GM18505 (cell line): Measurements from ENCODE around the gene INTS2.
"Not testable (repeated sequence)": the region's sequence is repeated elsewhere in the genome, so short reads cannot be mapped to it uniquely, and the experiment has no call there.

Experiments used
- ATAC-seq: cut with Tn5 transposase; IDR thresholded peaks from one replicate; pipeline ENCODE4 v1.9.1; 2021; ENCODE audit not compliant: unreplicated experiment
- POLR2A ChIP-seq: IDR thresholded peaks from 4 replicates; pipeline ENCODE4 v1.6.1; 2011; ENCODE audit warnings: borderline replicate concordance; ENCODE audit not compliant: insufficient read depth, insufficient read length; ENCODE audit errors: extremely low read depth

Gene INTS2

GRCh38 chr17:61827649-61828395 is 100.0 kb downstream of the INTS2 start:
- ATAC-seq = no peak
- no peak for TF ChIP-seq POLR2A

DNA sequence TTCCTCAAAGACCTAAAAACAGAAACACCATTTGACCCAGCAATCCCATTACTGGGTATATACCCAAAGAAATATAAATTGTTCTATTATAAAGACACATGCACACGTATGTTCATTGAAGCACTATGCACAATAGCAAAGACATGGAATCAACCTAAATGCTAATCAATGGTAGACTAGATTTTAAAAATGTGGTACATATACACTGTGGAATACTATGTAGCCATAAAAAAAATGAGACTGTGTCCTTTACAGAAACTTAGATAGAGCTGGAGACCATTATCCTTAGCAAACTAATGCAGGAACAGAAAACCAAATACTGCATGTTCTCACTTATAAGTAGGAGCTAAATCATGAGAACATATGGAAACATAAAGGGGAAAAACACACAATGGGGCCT is 100.9 kb downstream of the INTS2 start:
- not testable (repeated sequence) for ATAC-seq

DNA sequence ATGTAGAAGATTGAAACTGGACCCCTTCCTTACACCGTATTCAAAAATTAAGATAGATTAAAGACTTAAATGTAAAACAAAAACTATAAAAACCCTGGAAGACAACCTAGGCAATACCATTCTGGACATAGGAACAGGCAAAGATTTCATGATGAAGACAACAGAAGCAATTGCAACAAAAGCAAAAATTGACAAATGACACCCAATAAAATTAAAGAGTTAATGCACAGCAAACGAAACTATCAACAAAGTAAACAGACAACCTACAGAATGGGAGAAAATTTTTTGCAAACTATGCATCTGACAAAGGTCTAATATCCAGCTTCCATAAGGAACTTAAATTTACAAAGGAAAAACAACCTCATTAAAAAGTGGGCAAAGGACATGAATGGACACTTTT is 101.6 kb downstream of the INTS2 start:
- not testable (repeated sequence) for ATAC-seq

DNA sequence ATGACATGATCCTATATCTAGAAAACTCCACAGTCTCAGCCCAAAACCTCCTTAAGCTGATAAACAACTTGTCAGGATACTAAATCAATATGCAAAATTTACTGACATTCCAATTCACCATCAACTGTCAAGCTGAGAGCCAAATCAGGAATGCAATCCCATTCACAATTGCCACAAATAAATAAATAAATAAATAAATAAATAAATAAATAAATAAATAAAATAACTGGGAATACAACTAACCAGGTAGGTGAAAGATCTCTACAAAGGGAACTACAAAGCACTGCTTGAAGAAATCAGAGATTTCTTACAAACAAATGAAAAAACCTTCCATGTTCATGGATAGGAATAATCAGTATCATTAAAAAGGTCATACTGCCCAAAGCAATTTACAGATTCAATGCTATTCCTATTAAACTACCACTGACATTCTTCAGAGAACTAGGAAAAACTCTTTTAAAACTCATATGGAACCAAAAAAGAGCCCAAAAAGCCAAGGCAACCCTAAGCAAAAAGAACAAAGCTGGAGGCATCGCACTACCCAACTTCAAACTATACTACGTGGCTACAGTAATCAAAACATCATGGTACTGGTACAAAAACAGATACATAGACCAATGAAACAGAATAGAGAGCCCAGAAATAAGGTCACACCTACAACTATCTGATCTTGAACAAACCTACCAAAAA is 102.2 kb downstream of the INTS2 start:
- ATAC-seq = no peak
- TF ChIP-seq POLR2A = no peak

GRCh38 chr17:61822326-61823285 is 105.2 kb downstream of the INTS2 start:
- ATAC-seq = no peak
- TF ChIP-seq POLR2A = no peak

DNA sequence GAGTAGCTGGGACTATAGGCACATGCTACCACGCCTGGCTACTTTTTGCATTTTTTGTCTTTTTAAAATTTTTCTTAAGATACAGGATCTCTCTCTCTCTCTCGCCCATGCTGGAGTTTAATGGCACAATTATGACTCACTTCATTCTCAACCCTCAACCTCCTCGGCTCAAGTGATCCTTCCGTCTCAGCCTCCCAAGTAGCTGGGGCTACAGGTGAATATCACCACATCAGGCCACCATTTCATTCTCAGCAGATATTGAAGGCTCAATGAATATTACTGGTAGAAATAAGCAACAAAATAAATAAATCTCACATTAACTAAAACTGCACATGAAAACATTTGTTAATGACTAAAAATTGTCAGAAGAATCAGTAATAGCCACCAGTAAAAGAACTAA is 106.1 kb downstream of the INTS2 start:
- no peak for TF ChIP-seq POLR2A
- ATAC-seq = no peak

GRCh38 chr17:61819265-61819664 is 108.5 kb downstream of the INTS2 start:
- ATAC-seq = not testable (repeated sequence)

GRCh38 chr17:61818225-61818624 is 109.6 kb downstream of the INTS2 start:
- ATAC-seq = no peak
- no peak for TF ChIP-seq POLR2A

DNA sequence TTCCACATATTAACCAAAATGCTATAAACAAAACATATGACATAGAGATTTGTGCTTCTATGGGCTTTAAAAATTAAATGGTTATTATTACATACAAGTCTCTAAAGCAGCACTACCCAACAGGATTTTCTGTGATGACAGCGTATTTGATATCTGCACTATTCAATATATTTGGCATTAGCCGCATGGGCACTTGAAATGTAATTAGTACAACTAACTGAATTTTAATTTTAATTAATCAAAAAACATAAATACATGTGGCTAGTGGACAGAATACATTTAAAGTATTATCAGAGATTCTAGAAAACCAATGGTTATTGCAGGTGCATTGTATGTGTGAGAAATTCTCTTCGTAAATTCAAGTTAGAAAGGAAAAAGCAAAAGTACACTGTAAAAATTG is 110.3 kb downstream of the INTS2 start:
- no peak for ATAC-seq
- no peak for TF ChIP-seq POLR2A

DNA sequence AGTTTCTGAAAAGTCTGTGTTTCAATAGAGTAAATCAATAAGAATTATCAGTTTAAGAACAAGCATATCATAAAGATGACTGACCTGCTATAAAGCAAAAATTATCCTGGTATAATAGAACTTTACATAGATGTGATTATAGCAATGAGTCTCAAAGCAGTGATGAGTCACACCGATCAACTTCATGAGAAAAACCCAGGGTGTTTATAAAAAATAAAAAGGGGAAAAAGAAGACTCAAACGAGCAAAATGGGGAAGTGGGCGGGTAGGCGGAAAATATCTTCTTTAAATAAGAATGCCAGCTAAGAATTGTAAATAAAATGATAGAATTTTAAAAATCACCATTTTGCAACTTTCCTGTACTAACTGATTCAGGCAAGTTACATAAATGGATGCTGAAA is 111.2 kb downstream of the INTS2 start:
- no peak for ATAC-seq
- no peak for TF ChIP-seq POLR2A

GRCh38 chr17:61815863-61816503 is 111.8 kb downstream of the INTS2 start:
- no peak for TF ChIP-seq POLR2A
- no peak for ATAC-seq
